ENCODE measurements around the gene RPS19BP1.

DNA sequence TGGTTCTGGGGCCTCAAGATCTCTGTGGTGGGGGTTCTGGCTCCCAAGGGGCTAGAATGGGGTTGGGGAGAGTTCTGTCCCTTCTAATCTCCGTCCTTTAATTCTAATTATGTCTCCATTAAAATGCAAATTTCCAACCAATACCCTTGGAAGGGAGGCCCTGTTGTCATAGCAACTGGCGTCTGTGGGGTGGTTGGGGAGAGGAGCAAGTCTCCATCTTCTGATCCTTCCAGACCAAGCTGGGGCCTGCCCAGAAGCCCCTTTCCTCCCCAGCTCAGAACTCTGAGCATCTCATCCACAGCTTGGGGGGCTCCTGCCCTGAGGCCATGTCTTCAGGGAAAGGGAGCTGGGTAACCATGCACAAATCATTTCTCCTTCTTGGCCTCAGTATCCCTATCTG is 5.4 kb upstream of the RPS19BP1 start:
- TF ChIP-seq, protein P1, sequence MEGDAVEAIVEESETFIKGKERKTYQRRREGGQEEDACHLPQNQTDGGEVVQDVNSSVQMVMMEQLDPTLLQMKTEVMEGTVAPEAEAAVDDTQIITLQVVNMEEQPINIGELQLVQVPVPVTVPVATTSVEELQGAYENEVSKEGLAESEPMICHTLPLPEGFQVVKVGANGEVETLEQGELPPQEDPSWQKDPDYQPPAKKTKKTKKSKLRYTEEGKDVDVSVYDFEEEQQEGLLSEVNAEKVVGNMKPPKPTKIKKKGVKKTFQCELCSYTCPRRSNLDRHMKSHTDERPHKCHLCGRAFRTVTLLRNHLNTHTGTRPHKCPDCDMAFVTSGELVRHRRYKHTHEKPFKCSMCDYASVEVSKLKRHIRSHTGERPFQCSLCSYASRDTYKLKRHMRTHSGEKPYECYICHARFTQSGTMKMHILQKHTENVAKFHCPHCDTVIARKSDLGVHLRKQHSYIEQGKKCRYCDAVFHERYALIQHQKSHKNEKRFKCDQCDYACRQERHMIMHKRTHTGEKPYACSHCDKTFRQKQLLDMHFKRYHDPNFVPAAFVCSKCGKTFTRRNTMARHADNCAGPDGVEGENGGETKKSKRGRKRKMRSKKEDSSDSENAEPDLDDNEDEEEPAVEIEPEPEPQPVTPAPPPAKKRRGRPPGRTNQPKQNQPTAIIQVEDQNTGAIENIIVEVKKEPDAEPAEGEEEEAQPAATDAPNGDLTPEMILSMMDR (IDR thresholded peaks at IDR 0.05; ENCODE audit: poor library complexity) = no peak
- no peak for TF ChIP-seq EZH2 (IDR thresholded peaks at IDR 0.05; ENCODE audit: borderline replicate concordance)

All from hepatocyte (in vitro differentiated cells).